Occipital lobe (tissue), 2 donors: ENCODE data around the gene MEGF11. TPM values are rescaled to one million over a fixed set of nuclear protein-coding genes. Genes with fewer than 3 reads are reported as not detected.

Experiments
- DNase-seq: peaks from one replicate; lab custom pipeline; 2025; lab: John Stamatoyannopoulos, UW
- total RNA-seq: library from RNA; depleted of rRNA; stranded (reverse); fragments of >200 nt; gene quantifications from one replicate; pipeline ENCODE4 v1.2.3, GENCODE V29; 2014

MEGF11 gene
- total RNA-seq, 1 donor from 2014 or later = 0.78 TPM

DNA sequence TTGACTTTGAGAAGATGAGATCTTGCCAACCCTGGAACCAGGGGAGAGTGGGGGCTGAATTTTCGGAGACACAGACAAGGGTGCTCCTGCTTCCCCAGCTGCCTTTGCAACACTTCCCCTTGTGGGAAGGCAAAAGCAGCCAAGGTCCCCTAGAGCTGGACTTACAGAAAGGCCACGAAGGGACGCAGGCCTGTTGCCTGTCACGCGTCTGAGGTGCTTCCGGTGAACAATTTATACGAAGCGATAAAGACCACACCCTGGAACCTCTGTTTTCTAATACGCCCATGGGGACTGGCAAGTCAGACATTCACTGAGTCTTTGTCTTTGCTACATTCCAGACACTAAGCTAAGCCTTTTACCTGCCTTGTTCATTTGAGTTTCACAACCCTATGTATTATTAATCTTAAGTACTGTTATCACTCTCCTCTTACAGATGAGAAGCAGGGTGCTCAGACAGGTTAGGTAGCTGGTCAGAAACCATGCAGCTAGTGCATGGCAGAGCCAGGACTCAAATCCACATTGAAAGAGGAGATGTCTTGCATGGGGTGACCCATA, 13.2 kb downstream of the MEGF11 start:
- no peak for DNase-seq

DNA sequence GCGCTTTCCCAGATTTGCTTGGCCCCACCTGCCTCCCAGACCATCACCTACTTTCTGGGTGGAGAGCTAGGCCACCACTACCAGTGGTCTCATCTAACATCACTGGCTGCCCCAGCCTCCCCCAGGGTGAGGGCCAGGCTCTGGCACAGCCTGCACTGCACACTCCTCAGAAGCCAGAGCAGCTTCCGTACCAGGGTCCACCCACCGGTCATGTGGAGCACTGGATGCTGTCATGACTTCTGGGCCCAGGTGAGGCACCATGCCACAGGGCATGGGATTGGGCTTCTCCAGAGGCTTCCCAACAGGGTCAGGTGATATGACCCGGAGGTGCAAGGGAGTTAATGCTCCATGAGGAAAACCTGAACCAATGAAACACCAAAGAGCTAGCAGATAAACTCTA, 14.0 kb downstream of the MEGF11 start:
- DNase-seq = no peak

DNA sequence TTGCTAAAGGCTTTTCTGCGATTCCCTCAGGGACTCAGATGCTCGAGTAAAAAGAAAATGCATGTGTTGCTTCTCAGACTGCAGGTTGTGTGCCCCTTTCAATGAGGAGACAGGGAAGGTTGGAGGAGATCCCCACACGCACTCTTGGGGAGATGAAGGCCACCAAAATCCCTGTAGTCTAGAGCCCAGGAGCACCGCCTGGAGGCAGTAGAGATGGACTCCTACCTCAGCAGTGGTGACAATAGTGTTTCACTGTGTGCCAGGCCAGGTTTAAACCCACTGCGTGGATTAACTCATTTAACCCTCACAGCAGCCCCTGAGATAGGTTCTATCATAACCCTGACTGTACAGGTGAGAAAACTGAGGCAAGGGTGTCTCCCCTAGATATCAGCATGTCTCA, 15.2 kb downstream of the MEGF11 start:
- no peak for DNase-seq

DNA sequence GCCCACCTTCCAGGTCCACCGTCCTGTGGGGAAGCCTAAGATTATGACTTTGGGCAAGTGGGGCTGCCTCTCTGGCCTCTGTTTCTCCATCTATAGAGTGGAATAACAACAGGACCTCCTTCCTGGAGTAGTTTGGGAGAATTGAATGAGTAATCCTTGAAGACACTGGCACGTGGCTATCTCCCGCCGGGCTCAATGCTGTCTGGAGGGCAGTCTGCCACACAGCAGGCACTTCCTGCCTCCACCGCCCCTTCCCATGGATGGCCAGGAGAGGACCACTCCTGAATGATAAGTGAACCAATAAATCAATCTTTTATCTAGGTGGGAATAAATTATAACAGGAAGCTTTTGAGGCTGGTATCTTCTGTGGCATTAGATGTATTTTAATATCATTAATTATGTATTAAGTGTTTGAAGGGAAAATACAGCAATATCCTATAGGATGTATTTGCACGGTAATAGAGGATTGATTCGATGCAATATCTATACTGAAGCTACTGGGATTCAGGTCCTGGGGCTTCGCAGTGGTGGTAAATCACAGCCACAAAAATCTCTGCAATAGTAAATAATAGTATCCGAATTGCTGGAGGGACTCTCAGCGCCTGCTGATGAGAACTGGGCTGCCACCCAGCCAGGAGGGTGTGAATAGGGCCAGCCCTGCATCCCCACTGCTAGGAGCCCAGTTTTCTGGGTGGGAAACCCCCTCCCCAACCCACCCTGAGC, 15.9 kb downstream of the MEGF11 start:
- no peak for DNase-seq

DNA sequence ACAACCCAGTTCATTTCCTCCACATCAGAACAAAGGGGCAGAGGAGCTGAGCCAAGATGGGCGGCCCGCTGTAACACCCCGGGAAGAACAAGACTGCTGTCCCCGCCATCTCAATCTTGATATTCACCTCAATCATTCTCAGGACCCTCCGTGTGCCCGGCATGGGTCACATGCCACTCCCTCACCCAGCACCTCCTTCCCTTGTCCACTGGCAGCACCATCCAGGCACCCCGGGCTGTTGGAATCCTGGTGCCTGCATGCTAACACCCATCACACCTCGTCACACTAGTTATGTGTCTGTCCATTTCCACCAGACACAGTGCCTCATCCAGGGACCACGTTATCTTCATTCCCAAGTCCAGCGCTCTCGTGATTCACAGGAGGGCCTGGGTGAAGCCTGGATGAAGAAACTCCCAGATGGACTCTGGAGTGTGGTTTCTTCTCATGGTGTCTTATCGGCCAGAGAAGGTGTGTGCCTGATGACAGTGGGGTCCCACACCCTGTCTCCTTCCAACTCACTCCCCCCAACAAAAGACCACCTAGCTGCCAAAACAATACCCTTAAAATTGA, 16.7 kb downstream of the MEGF11 start:
- no peak for DNase-seq

DNA sequence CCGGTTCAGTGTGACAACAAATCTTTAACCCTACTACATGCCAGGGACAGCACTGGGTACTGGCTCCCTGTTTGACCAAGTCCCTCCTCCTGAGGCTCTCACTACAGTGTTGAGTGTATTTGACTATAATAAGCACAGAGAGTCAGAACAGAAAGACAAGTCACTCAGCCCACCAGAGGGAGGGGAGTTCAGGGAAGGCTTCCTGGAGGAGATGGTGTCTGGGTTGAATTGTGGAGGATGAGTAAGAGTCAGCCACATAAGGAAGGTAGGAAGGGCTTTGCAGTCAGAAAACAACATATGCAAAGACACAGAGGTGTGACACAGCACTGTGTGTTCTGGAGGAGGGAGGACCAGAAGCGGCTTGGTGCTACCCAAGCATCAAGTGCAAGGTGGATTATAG, 17.7 kb downstream of the MEGF11 start:
- no peak for DNase-seq

DNA sequence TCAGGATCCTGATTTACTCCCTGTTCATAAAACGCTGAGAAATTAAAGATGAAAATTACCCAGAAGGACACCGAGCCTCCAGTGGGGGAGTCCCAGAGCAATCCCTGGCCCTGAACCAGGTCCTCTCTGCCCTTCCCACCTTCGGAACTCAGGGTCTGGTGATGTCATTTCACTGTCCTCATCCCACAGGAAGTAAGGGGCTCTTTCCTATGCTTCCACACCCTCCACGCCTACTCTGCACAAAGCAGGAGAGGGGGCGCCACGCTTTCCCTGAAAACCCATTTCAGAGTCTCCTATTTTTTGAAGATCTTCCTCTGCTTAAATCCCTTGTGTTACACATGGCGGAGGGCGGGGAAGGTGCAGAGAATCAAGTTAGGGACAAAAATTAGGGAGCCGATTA, 18.8 kb downstream of the MEGF11 start:
- no peak for DNase-seq

DNA sequence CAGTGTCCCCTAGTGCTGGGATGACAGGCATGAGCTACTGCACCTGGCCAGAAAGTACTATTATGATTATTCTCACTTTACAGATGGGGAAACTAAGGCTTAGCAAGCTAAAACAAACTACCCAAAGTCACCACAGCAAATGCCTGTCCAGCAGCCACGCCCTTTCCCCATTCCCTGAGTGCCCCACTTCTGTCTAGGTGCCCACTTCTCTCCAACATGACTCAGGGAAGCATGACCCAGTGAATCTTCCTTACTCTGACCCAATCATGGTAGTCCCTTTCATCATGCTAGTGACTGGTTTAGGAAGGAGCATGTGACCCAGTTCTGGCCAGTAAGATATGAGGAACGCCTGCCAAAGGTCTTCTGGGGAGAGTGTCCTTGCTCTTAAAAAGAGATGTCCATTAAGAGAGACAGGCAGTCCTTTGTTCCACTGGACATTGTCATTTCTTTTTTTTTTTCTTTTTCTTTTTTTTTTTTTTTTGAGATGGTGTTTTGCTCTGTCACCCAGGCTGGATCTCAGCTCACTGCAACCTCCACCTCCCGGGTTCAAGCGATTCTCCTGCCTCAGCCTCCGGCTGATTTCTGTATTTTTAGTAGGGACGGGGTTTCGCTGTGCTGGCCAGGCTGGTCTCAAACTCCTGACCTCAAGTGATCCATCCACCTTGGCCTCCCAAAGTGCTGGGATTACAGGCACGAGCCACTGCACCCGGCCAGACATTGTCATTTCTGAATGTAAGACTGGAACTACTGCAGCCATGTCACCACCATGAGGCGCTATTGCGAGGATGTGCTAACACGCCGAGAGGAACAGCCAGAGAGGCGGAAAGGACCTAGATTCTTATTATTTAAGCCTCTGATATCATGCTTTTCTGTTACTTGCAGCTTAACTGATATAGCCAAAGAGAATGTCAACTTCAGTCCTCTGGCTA, 19.8 kb downstream of the MEGF11 start:
- no peak for DNase-seq

DNA sequence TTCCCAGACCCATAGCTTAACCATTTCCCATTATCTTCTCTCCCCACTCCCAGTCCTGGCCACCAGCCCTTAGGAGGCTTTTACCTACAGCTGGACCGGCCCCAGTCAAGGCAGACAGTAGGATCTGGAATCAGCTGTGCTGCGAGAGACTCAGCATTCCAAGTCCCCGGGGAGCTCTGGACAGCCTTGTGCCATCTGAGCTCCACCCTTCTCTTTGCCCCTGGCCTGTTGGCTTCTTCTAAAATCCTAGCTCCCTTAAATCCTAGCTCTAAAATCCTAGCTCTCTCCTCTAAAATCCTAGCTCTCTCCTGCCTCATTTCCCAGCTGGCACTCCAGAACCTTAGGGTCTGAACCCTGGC, 21.3 kb downstream of the MEGF11 start:
- no peak for DNase-seq

DNA sequence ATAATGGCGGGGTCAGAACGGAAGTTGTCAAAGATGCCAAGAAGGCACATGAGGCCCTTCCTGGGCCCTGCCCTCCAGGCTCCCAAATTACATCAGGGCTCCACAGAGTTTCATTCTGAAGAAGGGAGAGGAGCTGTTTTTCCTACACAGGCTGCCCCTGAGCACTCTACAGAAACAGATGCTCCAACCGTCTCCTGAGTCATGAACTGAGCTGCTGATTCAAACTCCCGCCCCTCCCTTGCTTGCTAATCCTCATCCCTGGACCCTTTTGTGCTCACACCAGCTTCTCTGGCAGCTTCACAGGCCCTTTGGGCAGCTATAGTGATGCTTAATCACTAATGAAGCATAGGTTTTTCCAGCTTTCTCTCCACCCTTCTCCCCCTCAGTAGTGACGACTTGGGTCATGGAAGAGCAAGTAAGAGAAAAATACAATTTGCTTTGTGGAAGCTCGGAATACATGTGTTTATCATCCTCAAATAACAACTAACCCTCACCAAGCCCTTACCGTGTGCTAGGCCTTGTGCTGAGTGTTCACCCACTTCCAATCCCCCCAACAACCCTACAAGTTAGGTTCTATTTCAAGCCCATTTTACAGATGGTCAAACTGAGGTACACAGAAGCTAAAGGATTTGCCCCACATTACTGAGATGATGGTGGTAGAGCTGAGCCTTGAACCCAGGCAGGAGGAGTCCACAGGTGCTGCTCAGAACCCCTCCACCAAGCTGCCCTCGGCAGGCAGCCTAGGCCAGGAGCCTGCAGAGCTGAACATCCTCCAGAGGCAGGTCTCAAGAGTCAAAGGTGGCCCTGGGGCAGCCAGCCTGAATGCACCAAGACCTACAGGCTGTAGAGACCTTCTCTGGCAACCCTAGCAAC, 21.9 kb downstream of the MEGF11 start:
- no peak for DNase-seq

DNA sequence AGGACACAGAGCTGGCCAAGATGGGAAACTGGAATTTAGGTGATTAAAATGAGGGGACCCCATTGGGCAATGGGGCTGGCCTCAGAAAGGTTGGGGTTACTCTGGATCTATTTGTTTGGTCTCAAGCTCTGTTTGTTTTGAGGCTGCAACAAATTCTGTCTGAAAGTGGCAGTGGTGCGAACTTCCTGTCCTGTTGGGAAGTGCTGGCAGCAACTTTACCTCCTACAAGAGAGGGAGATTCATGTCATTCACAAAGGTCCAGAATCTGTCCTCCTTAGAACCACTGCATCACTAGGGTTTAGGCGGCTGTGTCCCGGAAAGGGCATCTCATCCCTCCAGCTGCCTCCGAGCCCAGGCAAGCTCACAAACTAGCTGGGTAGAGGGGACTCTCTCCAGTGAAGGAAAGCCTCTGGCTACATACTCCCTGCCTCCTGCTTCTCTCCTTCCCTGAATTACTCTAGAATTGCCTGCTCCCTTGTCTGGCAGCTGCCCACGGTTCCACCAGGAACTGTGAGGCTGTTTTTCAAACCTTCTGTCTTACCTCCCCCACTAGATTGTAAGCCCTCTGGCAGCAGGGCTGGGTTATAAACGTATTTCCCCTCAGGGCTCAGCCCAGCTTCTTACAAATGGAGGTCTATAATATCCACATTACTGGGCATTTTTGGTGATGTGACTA, 23.6 kb downstream of the MEGF11 start:
- no peak for DNase-seq

DNA sequence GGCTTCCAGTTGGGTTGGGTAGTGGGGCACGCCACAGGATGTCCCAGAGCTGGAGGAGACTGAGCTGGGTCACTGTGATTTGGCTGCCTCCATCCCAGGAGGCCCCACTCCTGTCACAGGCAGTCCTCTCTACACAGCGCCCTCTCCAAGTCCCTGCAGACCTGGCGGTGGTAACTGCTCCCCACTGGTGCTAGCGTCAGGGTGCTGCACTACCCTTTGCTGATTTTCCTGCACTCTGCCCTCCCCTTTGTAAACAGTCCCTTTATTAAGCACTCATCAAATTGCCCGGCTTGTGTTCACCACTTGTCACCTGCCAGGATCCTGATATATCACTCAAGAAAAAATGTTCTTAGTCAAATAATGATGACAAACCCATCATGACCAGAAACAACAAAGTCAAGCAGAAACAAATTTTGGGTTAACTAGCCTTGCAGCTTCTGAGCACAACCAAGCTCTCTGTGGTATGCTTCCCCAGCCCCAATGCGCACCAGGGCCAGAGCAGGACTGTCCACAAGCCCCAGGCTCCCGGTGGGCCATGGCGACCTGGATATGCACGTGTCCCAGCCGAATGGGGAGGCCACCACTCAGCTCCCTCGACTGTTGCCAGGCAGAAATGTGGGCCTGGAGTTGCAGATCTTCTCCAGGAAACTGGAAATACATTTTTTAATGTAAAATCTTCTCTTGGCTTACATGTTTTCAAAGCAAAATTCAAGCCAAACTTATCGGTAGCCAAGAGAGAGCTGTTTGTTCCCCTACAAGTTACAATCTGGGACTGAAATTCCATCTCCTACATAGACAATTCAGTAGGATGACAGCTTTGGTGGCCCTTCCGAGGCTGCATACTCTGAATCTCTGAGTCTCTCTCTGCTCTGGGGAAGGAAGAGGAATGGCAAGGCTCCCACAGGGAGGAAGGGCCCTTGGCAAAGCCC, 24.5 kb downstream of the MEGF11 start:
- DNase-seq = no peak

DNA sequence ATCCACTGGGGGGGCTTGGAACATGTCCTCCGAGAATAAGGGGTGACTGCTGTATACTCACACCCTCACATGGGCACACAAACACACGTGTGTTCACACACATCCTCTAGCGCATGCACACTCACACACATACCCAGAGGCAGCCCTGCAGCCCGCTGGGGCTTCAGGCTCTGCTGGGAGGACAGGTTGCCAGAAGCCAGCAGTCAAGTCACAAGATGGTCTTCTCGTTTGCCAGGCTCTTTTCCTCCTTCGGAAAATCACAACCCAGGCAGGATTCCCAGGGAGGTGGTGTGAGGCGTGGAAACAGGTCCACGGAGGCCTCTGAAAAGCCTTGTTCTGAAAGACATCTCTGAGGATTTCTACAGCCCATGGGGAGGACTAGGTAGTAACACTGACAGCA, 26.8 kb downstream of the MEGF11 start:
- no peak for DNase-seq

DNA sequence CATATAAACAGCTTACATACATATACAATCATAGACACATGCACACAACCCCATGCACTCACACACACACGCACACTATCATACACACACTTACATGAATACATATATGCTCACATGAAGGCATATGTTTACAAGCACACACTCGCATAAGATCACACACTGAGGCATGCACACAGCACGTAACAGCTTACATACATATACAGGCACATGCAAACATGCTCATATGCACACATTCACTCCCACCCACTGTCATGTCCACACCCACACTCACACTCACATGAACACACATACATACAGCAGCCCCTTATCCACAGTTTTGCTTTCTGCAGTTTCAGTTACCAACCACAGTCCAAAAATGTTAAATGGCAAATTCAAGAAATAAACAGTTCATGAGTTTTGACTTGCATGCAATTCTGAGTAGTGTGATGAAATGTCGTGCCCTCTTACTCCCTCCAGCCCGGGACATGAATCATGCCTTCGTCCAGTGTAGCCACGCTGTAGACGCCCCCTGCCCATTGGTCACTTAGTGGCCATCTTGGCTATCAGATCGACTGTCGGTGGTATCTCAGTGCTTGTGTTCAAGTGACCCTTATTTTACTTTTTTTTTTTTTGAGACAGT, 27.8 kb downstream of the MEGF11 start:
- no peak for DNase-seq

DNA sequence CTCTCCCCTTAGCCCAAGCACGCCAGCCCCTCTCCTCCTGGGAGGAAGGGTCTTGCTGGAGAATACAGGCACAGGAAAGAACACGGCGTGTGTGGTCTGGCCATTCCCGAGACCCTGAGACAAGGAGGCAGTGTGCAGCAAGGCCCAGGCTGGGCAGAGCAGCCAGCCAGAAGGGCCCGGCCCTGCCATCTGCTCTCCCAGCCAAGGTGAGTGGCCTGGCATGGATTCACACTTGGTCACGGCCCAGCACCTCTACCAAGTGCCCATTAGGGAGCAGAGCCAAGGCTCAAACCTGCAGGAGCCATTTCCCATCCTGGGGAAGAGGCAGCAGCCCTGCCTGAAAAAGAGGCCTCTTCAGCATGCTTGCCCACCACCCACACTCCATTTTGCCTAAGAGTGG, 28.6 kb downstream of the MEGF11 start:
- DNase-seq = no peak

DNA sequence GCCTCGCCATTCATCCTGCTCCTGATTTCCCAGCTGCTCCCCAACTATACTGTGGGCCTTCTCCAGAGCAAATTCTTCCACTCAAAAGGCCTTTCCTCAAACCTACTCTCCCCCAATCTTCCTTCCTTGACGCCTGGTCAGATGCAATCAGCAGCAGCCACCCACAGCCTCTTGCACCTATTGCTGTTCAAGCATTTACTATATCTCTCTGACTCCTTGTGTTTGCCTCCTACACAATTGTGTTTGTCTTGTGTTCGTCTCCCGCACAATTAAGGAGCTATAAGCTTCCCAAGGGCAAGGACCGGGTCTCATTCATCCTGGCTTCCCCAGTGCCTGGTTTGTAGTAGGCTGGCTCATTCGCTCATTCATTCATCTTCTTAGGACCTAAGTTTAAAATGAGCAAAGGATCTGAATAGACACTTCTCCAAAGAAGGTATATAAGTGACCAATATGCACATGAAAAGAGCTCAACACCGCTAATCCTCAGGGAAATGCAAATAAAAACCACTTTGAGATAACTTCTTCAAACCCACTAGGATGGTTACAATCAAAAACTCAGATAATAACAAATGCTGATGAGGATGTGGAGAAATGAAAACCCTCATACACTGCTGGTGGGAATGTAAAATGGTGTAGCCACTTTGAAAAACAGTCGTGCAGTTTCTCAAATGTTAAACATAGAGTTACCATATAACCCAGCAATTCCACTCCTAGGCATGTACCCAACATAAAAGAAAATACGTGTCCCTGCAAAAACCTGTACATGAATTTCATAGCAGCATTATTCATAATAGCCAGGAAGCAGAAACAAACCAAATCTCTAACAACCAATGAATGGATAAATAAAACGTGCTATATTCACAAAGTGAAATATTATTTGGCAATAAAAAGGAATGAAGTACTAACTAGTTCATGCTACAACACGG, 31.0 kb downstream of the MEGF11 start:
- DNase-seq = no peak

DNA sequence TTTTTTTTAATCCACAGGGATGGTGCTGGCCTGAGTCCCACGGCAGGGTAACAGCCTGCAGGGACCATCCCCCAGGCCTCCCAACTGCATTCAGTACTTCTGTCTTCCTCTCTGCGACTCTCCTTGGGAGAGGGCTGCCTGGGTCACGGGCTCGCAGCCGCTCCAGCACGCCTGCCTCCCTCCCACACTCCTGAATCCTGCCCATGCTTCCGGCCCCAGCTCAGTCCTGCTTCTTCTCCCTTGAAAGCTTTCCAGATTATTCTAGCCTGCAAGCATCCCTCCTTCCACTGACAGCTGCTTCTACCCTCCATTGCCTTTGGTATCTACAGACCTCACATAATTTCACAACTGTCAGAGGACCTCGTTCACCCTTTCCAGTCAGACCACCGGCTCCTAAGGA, 32.4 kb downstream of the MEGF11 start:
- DNase-seq = no peak

DNA sequence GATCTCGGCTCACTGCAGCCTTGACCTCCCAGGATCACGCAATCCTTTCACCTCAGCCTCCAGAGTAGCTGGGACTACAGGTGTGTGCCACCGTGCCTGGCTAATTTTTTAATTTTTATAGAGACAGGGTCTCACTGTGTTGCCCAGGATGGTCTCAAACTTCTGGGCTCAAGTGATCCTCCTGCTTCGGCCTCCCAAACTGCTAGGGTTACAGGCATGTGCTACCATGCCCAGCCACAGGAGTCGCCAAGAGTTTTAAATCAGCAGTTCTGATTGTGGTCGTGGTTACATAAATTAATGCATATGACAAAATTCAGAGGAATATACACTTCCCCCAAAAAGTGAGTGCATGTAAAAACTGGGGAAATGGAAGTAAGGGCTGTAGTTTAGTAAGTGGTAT, 32.9 kb downstream of the MEGF11 start:
- DNase-seq = no peak
